Measurements from ENCODE around the gene CLCN7. TPM values are rescaled to one million over a fixed set of nuclear protein-coding genes. Genes with fewer than 3 reads are reported as not detected.

Gene CLCN7
- total and polyA plus RNA-seq, 2 donors (not counting 3 experiments of a cell fraction or from before 2014, with no cell fraction given), result 59.8 to 94.9 TPM

GRCh38 chr16:1430214-1430758 is 44.5 kb downstream of the CLCN7 start:
- Histone ChIP-seq H4K20me1 (replicated peaks; ENCODE audit: control insufficient read depth, extremely low read depth, insufficient read depth, low read length) (no peaks in the 10 kb centered on the region), H3K9me3 (replicated peaks; ENCODE audit: control insufficient read depth, insufficient read depth, low read length) (no peaks in the 10 kb centered on the region), H3K79me2 (ENCODE audit: control insufficient read depth, insufficient read depth, low read length) (no peaks in the 10 kb centered on the region), H3K27me3 (ENCODE audit: control insufficient read depth in 2 of 2, insufficient read depth in 2 of 2, low read length in 2 of 2) (no peaks in the 10 kb centered on the region), H3K4me2 (ENCODE audit: insufficient read depth, low read length) (no peak overlapping the region), H3K9ac (replicated peaks; ENCODE audit: extremely low read depth, insufficient read depth, low read length) (no peak overlapping the region), H3K4me3 (replicated peaks in 1 of 3; ENCODE audit: insufficient read depth in 1 of 3, low read depth in 1 of 3, low read length in 3 of 3) (no peak overlapping the region), H2AFZ (ENCODE audit: low read depth, low read length) (no peak overlapping the region), H3K36me3 (ENCODE audit: control insufficient read depth in 2 of 2, extremely low read depth in 1 of 2, insufficient read depth in 2 of 2, low read length in 2 of 2) (no peaks in the 10 kb centered on the region), H3K4me1 (ENCODE audit: control insufficient read depth, extremely low read depth, insufficient read depth, low read length) (no peaks in the 10 kb centered on the region), H3K27ac (ENCODE audit: insufficient read depth, low read depth, low read length) (no peak overlapping the region), H3K9me1 (replicated peaks; ENCODE audit: control insufficient read depth, extremely low read depth, insufficient read depth, low read length) (no peaks in the 10 kb centered on the region)
- ChIA-PET CTCF (no interaction called here), POLR2A (no interaction called here)
- FAIRE-seq (no peak), DNase-seq (ENCODE audit: low read depth, low spot score) (no peak)
- no peak for TF ChIP-seq GATA2 (IDR thresholded peaks at IDR 0.05; ENCODE audit: insufficient read depth, insufficient read length, low read depth, low read length)
- TF ChIP-seq CTCF (IDR thresholded peaks at IDR 0.05; ENCODE audit: extremely low read depth in 1 of 2, insufficient read depth in 1 of 2, low read depth in 1 of 2, low read length in 2 of 2), result no peak
- no peak for TF ChIP-seq MYC (IDR thresholded peaks at IDR 0.05; ENCODE audit: low read depth, low read length)
- TF ChIP-seq JUN (IDR thresholded peaks at IDR 0.05; ENCODE audit: borderline replicate concordance, insufficient read depth, insufficient read length, low read depth), result no peak
- intact Hi-C loops (cut with micrococcal nuclease), result no loop called here
- BruUV-seq (replicated peaks), result no TSS peak
- dilution Hi-C loops (cut with MboI; ENCODE audit: extremely low pct_ligation_motif_present, low sequenced_read_pairs), result no loop called here

- no peaks in the 10 kb centered on the region for H4K20me1 ChIP-seq (replicated peaks; ENCODE audit: control insufficient read depth, extremely low read depth, insufficient read depth, low read length)
- no peak overlapping the region for H3K4me2 ChIP-seq (ENCODE audit: insufficient read depth, low read length)
- no peaks in the 10 kb centered on the region for H3K9me3 ChIP-seq (replicated peaks; ENCODE audit: control insufficient read depth, insufficient read depth, low read length)
- no peaks in the 10 kb centered on the region for H3K4me1 ChIP-seq (ENCODE audit: control insufficient read depth, extremely low read depth, insufficient read depth, low read length)
- DNase-seq (ENCODE audit: low read depth, low spot score) (no peak), FAIRE-seq (no peak)
- ChIA-PET CTCF (interaction anchor here (0.8 to 1.7 kb wide), 3 partner anchors 8 to 321 kb away, joined by 4 to 8 read pairs (median 6); no protein-coding TSS in a partner anchor), POLR2A (interaction anchor here (0.7 kb wide), 1 partner anchor 342 kb away, joined by 4 read pairs; no protein-coding TSS in a partner anchor)
- H3K27ac ChIP-seq (ENCODE audit: insufficient read depth, low read depth, low read length), result no peak overlapping the region
- intact Hi-C loops (cut with micrococcal nuclease), result loop anchor here (10.0 kb wide), 1 partner anchor 275 kb away; the partner anchor contains the start of gene MAPK8IP3
- H3K9ac ChIP-seq (replicated peaks; ENCODE audit: extremely low read depth, insufficient read depth, low read length), result no peak overlapping the region
- H3K79me2 ChIP-seq (ENCODE audit: control insufficient read depth, insufficient read depth, low read length), result no peaks in the 10 kb centered on the region
- no TSS peak for BruUV-seq (replicated peaks)
- H3K9me1 ChIP-seq (replicated peaks; ENCODE audit: control insufficient read depth, extremely low read depth, insufficient read depth, low read length), result no peaks in the 10 kb centered on the region
- TF ChIP-seq POLR2A (IDR thresholded peaks at IDR 0.05; ENCODE audit: low read depth, low read length) (no peak), GATA2 (IDR thresholded peaks at IDR 0.05; ENCODE audit: insufficient read depth, insufficient read length, low read depth, low read length) (no peak), CTCF (IDR thresholded peaks at IDR 0.05; ENCODE audit: extremely low read depth in 1 of 2, insufficient read depth in 1 of 2, low read depth in 1 of 2, low read length in 2 of 2) (no peak), FOS (IDR thresholded peaks at IDR 0.05; ENCODE audit: borderline replicate concordance, insufficient read depth, low read length) (no peak)
- H3K36me3 ChIP-seq (ENCODE audit: control insufficient read depth in 2 of 2, extremely low read depth in 1 of 2, insufficient read depth in 2 of 2, low read length in 2 of 2), result no peaks in the 10 kb centered on the region
- dilution Hi-C loops (cut with MboI; ENCODE audit: extremely low pct_ligation_motif_present, low sequenced_read_pairs), result no loop called here
- no peak overlapping the region for H3K4me3 ChIP-seq (replicated peaks in 1 of 3; ENCODE audit: insufficient read depth in 1 of 3, low read depth in 1 of 3, low read length in 3 of 3)
- no peak overlapping the region for H2AFZ ChIP-seq (ENCODE audit: low read depth, low read length)
- no peaks in the 10 kb centered on the region for H3K27me3 ChIP-seq (ENCODE audit: control insufficient read depth in 2 of 2, insufficient read depth in 2 of 2, low read length in 2 of 2)
Measured at GRCh38 chr16:1429631-1430030, 45.2 kb downstream of the CLCN7 start.
